Activated CD8-positive, alpha-beta memory T cell treated with anti-CD3 and anti-CD28 coated beads, Interleukin-2, amount 50 U/mL, for 1 hour (primary cell): Measurements from ENCODE around the gene LFNG.

Source experiments
- DNase-seq: peaks from one replicate; pipeline ENCODE4 v3.0.0-alpha.2; 2020; ENCODE audit errors: extremely low read depth

The LFNG gene

GRCh38 chr7:2519119-2519930, at the start of gene LFNG:
TSS of gene LFNG (plus strand) at chr7:2519774. CDS start at chr7:2519862, 88 bp downstream.
- peak; percentile 69 for DNase-seq

GRCh38 chr7:2470204-2471021, 49.2 kb upstream of the LFNG start:
- no peak for DNase-seq

- no peak for DNase-seq
Measured at GRCh38 chr7:2471022-2471329, 48.6 kb upstream of the LFNG start.

GRCh38 chr7:2471396-2471795, 48.2 kb upstream of the LFNG start:
- DNase-seq, result no peak

GRCh38 chr7:2472739-2473138, 46.8 kb upstream of the LFNG start:
- DNase-seq, result no peak

- DNase-seq, result no peak
Measured at GRCh38 chr7:2473496-2474180, 45.9 kb upstream of the LFNG start.

- DNase-seq, result no peak
Measured at GRCh38 chr7:2474224-2474623, 45.4 kb upstream of the LFNG start.

GRCh38 chr7:2474813-2475677, 44.5 kb upstream of the LFNG start:
- DNase-seq, result no peak

- no peak for DNase-seq
Measured at GRCh38 chr7:2475678-2476015, 43.9 kb upstream of the LFNG start.

- no peak for DNase-seq
Measured at GRCh38 chr7:2476298-2476697, 43.3 kb upstream of the LFNG start, which contains the start of gene GRIFIN. TSS of gene GRIFIN (minus strand) at chr7:2476398. CDS start at chr7:2476383, 15 bp downstream.

- no peak for DNase-seq
Measured at GRCh38 chr7:2476776-2477446, 42.7 kb upstream of the LFNG start.

GRCh38 chr7:2477447-2478398, 41.9 kb upstream of the LFNG start:
- peak; percentile 16 for DNase-seq

GRCh38 chr7:2478399-2478785, 41.2 kb upstream of the LFNG start:
- no peak for DNase-seq

GRCh38 chr7:2478800-2479199, 40.8 kb upstream of the LFNG start:
- DNase-seq, result no peak

- DNase-seq, result no peak
Measured at GRCh38 chr7:2479276-2480069, 40.1 kb upstream of the LFNG start.

GRCh38 chr7:2480070-2480408, 39.5 kb upstream of the LFNG start:
- DNase-seq, result no peak

- no peak for DNase-seq
Measured at GRCh38 chr7:2481195-2481594, 38.4 kb upstream of the LFNG start.

- DNase-seq, result no peak
Measured at GRCh38 chr7:2482725-2483451, 36.7 kb upstream of the LFNG start.

GRCh38 chr7:2483494-2483893, 36.1 kb upstream of the LFNG start:
- DNase-seq, result no peak
